Natural killer cell (primary cell): ENCODE results near the gene BRPF1. TPM values are rescaled to one million over a fixed set of nuclear protein-coding genes. Genes with fewer than 3 reads are reported as not detected.

Source experiments
- ATAC-seq, 3 donors: fragments of 150-1000 bp in 2 of 3; fragments of 200-7000 bp in 1 of 3; cut with Tn5 transposase; 1 replicate in 1 of 3; 2 replicates in 2 of 3; pipeline ENCODE4 v1.10.0; 2021; ENCODE audit warnings: mild to moderate bottlenecking in 2 of 3, moderate library complexity in 2 of 3
- DNase-seq, 2 donors: peaks; one replicate each; pipeline versions ENCODE4 v3.0.0 to v3.0.0-alpha.2; 2013 to 2021; ENCODE audit warnings: mixed read lengths in 1 of 2
- H3K27ac ChIP-seq: one replicate; pipeline ENCODE4 v1.5.1; 2013; ENCODE audit warnings: mild to moderate bottlenecking, low read length
- H3K27me3 ChIP-seq: one replicate; pipeline ENCODE4 v1.6.1; 2013; ENCODE audit warnings: low read length; ENCODE audit not compliant: control insufficient read depth, insufficient read depth
- H3K36me3 ChIP-seq: one replicate; pipeline ENCODE4 v1.6.1; 2013; ENCODE audit warnings: low read length; ENCODE audit not compliant: control insufficient read depth, insufficient read depth
- H3K4me1 ChIP-seq: one replicate; pipeline ENCODE4 v1.6.1; 2013; ENCODE audit warnings: low read length; ENCODE audit not compliant: control insufficient read depth, insufficient read depth
- H3K4me3 ChIP-seq: one replicate; pipeline ENCODE4 v1.5.1; 2013; ENCODE audit warnings: low read length
- H3K9me3 ChIP-seq: one replicate; pipeline ENCODE4 v1.6.1; 2013; ENCODE audit warnings: low read length; ENCODE audit not compliant: control insufficient read depth, insufficient read depth
- H3K27ac Mint-ChIP-seq, 2 donors: one replicate each; pipeline ENCODE4 v1.8.0; 2022; ENCODE audit warnings: mild to moderate bottlenecking in 2 of 2, mixed read lengths in 2 of 2, moderate library complexity in 1 of 2
- H3K27me3 Mint-ChIP-seq, 2 donors: one replicate each; pipeline ENCODE4 v1.8.0; 2022; ENCODE audit warnings: low read depth in 2 of 2, mixed read lengths in 2 of 2
- H3K36me3 Mint-ChIP-seq: one replicate; pipeline ENCODE4 v1.8.0; 2022; ENCODE audit warnings: mixed read lengths
- H3K4me1 Mint-ChIP-seq, 2 donors: one replicate each; pipeline ENCODE4 v1.8.0; 2022; ENCODE audit warnings: mixed read lengths in 2 of 2
- H3K4me3 Mint-ChIP-seq: one replicate; pipeline ENCODE4 v1.8.0; 2022; ENCODE audit warnings: mild to moderate bottlenecking, moderate library complexity, mixed read lengths
- H3K9me3 Mint-ChIP-seq, 2 donors: one replicate each; pipeline ENCODE4 v1.8.0; 2022; ENCODE audit warnings: mixed read lengths in 2 of 2
- WGBS: methylation state at CpG from one replicate; pipeline ENCODE4 v1.1.7; 2013; ENCODE audit warnings: missing lambda C conversion rate; ENCODE audit not compliant: insufficient coverage; 5-methylcytosine and 5-hydroxymethylcytosine counted together
- intact Hi-C: fragments of 100-400 bp; cut with micrococcal nuclease; formaldehyde crosslinking; loops from one replicate; pipeline ENCODE4 v1.14.2; 2022
- total RNA-seq, 4 donors: library from RNA; stranded (reverse); fragments of 120-200 nt in 1 of 4; gene quantifications; one replicate each; pipeline versions ENCODE4 v1.2.3 to v1.2.4, GENCODE V29; 2013 to 2022
- TF ChIP-seq, protein P1 (sequence below): fragments of 200-600 bp; IDR thresholded peaks from one replicate; pipeline ENCODE4 v1.8.0; 2022; ENCODE audit warnings: antibody characterized with exemption

BRPF1 gene
- total RNA-seq, 3 donors from 2014 or later (not counting 1 experiment from before 2014, with no cell fraction given) = 45.1 to 72.1 (median 66.5) TPM

DNA sequence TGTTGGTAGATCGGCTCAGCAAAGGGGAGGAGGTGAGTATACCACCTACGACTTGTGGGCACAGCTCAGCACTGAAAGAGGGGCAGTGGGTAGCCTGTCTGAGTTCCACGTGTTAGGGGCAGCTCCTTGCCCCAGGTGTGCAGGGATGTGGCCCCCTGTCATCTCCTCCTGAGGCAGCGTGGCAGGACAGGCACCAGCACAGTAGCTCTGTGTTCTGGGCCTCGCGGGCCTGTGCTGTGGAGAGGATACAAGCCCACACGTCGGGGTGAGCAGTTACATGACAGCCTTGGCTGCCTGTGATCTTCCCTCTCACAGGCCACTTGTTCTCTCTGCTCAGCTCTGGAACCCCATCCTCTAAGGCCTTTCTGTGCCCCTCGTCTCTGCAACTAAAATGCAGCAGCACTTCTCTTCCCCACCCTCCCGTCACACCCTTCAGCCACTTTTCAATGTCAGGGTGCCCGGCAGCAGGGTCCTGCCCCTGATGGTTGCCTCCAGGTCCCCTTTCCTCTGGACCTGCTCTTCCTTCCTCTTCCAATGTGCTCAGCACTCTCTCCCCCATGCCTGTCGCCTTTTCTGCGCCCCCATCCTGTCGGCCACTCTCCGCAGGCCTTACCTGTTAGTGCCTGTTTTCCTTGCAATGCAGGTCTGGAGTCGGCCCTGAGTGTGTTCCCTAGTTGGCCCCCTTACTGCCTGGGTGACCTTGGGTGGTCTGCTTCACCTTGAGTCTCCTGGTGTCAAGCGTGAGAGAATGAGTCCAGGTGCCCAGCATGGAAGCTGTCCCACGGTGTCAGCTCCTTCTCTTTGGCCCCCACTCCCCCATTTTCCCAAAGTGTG is 46.1 kb upstream of the BRPF1 start:
- no peak for ATAC-seq
- H3K4me3 Mint-ChIP-seq = no peak overlapping the region
- no peaks in the 10 kb centered on the region for H3K9me3 Mint-ChIP-seq
- TF ChIP-seq, protein P1, sequence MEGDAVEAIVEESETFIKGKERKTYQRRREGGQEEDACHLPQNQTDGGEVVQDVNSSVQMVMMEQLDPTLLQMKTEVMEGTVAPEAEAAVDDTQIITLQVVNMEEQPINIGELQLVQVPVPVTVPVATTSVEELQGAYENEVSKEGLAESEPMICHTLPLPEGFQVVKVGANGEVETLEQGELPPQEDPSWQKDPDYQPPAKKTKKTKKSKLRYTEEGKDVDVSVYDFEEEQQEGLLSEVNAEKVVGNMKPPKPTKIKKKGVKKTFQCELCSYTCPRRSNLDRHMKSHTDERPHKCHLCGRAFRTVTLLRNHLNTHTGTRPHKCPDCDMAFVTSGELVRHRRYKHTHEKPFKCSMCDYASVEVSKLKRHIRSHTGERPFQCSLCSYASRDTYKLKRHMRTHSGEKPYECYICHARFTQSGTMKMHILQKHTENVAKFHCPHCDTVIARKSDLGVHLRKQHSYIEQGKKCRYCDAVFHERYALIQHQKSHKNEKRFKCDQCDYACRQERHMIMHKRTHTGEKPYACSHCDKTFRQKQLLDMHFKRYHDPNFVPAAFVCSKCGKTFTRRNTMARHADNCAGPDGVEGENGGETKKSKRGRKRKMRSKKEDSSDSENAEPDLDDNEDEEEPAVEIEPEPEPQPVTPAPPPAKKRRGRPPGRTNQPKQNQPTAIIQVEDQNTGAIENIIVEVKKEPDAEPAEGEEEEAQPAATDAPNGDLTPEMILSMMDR = no peak
- H3K27ac ChIP-seq = no peak overlapping the region
- peaks cover 17% of the 10 kb centered on the region for H3K36me3 Mint-ChIP-seq
- H3K4me1 Mint-ChIP-seq = peaks cover 5 to 9% of the 10 kb centered on the region in 2 donors
- no peaks in the 10 kb centered on the region for H3K4me1 ChIP-seq
- H3K9me3 ChIP-seq = no peaks in the 10 kb centered on the region
- 97% methylated on average over 18 of the region's 18 CpGs for WGBS
- peak overlapping the region in 1 of 2 donors; percentile 22 for H3K27ac Mint-ChIP-seq
- peaks cover 93% of the 10 kb centered on the region for H3K36me3 ChIP-seq
- no peak for DNase-seq
- H3K27me3 Mint-ChIP-seq = no peaks in the 10 kb centered on the region
- H3K27me3 ChIP-seq = no peaks in the 10 kb centered on the region
- no peak overlapping the region for H3K4me3 ChIP-seq
- intact Hi-C loops = no loop called here

- Histone ChIP-seq H3K9me3 (no peaks in the 10 kb centered on the region), H3K27ac (no peak overlapping the region), H3K36me3 (peaks cover 96% of the 10 kb centered on the region), H3K4me3 (no peak overlapping the region), H3K27me3 (no peaks in the 10 kb centered on the region), H3K4me1 (no peaks in the 10 kb centered on the region)
- 95% methylated on average over 9 of the region's 9 CpGs for WGBS
- ATAC-seq = no peak
- no peaks in the 10 kb centered on the region for H3K9me3 Mint-ChIP-seq
- TF ChIP-seq, protein P1 = no peak
- intact Hi-C loops = no loop called here
- no peaks in the 10 kb centered on the region for H3K27me3 Mint-ChIP-seq
- no peak for DNase-seq
- peaks cover 5 to 7% of the 10 kb centered on the region in 2 donors for H3K4me1 Mint-ChIP-seq
- H3K27ac Mint-ChIP-seq = peak overlapping the region in 1 of 2 donors; percentile 10
- no peak overlapping the region for H3K4me3 Mint-ChIP-seq
- H3K36me3 Mint-ChIP-seq = peaks cover 15% of the 10 kb centered on the region
Measured at GRCh38 chr3:9686050-9686550, 45.4 kb upstream of the BRPF1 start.

DNA sequence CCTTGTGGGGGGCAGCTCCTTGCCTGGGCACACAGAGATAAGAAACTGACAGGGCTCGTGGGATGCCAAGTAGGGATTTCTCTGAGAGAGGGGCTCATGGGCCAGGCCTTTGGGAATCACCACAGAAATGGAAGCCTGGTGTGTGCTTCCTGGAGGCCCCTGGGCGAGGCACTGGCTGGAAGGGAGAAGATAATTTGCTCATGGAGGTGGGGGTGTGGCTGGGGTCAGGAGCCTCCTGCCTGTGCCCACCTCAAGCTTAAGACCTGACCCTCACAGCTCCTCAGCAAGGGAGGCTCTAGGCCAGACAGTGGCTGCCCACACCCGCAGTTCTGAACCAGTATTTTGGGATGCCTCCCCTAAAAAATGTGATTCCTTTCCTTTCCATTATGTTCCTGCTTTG is 44.8 kb upstream of the BRPF1 start:
- Mint-ChIP-seq H3K4me3 (no peak overlapping the region), H3K9me3 (no peaks in the 10 kb centered on the region), H3K4me1 (peaks cover 5% of the 10 kb centered on the region in 2 donors), H3K36me3 (peaks cover 11% of the 10 kb centered on the region), H3K27me3 (no peaks in the 10 kb centered on the region), H3K27ac (no peak overlapping the region)
- ATAC-seq (no peak), DNase-seq (no peak)
- no peak overlapping the region for H3K4me3 ChIP-seq
- 99% methylated on average over 3 of the region's 3 CpGs for WGBS
- TF ChIP-seq, protein P1 = no peak
- H3K27ac ChIP-seq = no peak overlapping the region
- H3K36me3 ChIP-seq = peaks cover 95% of the 10 kb centered on the region
- intact Hi-C loops = no loop called here
- H3K9me3 ChIP-seq = no peaks in the 10 kb centered on the region
- H3K4me1 ChIP-seq = no peaks in the 10 kb centered on the region
- H3K27me3 ChIP-seq = no peaks in the 10 kb centered on the region
